ENCODE measurements around the gene CST5. TPM values are rescaled to one million over a fixed set of nuclear protein-coding genes. Genes with fewer than 3 reads are reported as not detected.

Gene CST5
- total and polyA plus RNA-seq, 9 donors: not detected

DNA sequence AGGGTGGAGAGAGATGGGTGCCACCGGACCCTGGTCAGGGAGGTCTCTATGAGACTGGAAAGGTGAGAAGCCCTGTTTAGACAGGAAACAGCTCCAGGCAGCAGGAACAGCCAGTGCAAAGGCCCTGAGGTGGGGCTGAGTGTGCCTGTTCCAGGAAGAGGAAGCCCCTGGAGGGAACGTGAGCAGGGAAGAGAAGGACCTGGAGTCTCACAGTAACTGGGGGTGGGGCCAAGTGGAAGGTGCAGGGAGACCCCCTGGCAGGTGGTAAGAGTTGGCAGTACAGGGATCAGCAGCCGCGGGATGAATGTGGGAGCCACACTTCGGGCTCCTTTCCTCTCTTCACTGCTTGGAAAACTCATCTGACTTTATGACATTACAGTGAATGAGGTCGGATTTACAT, 43.8 kb upstream of the CST5 start:
- Histone ChIP-seq H3K4me1 (ENCODE audit: insufficient read depth) (no peaks in the 10 kb centered on the region), H3K36me3 (no peaks in the 10 kb centered on the region), H3K4me3 (no peak overlapping the region), H3K27me3 (no peaks in the 10 kb centered on the region), H3K27ac (no peak overlapping the region), H3K9me3 (no peaks in the 10 kb centered on the region)
- TF ChIP-seq POLR2A (IDR thresholded peaks at IDR 0.05): no peak
- TF ChIP-seq CTCF (IDR thresholded peaks at IDR 0.05): no peak
- TF ChIP-seq EP300 (IDR thresholded peaks at IDR 0.05): no peak
- DNase-seq: no peak
- intact Hi-C loops (cut with DNase I): no loop called here
- WGBS, 3 donors: 80 to 85% (median 83%) methylated on average over 6 of the region's 6 CpGs

DNA sequence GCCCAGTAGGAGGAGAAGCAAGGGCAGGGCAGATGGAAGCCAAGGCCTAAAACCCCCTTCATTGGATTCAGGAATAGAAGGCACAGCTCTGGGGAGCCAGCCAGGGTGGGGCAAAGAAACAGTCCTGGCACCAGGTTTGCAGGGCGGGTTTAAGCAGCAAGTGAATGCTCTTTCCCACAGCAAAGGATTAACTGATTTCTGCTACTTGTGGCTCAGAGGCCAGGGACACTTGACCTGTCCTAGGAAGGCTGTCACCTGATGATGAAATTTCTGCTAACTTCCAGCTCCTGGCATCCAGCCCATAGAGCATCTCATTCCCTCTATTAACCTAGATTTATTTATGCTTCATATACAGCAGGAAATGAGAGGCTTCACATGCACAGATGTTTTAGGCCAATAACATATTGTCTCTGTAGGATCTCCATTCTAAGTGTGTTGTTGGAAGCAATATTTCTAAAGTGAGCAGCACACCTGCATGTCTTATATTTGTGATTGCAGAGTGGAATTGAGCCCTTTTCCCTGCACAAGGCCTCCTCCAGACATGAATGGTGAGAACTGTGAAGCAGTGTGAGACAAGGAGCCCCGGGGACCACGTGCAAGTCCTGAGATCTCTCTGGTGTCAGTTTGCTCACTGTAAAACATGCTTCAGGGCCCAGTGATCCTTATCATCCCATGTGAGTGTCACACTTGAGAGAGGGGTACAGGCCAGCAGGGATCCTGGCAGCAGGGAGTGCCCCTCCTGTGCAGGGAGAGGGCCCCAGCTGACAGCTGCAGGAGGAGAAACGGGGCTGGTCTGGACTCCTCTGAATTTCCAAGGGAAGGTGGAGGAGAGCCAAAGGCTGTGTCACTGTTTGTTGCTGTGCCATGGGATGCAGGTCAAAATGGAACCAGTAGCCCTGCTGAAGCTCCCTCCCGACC, 41.1 kb upstream of the CST5 start:
- H3K27ac ChIP-seq: no peak overlapping the region
- no peak for DNase-seq

GRCh38 chr20:23918896-23919295, 39.3 kb upstream of the CST5 start:
- intact Hi-C loops (cut with DNase I): no loop called here
- Histone ChIP-seq H3K36me3 (no peaks in the 10 kb centered on the region), H3K27me3 (no peaks in the 10 kb centered on the region), H3K4me1 (ENCODE audit: insufficient read depth) (no peaks in the 10 kb centered on the region), H3K9me3 (no peaks in the 10 kb centered on the region), H3K27ac (no peak overlapping the region), H3K4me3 (no peak overlapping the region)
- no peak for TF ChIP-seq CTCF (IDR thresholded peaks at IDR 0.05)
- no peak for TF ChIP-seq POLR2A (IDR thresholded peaks at IDR 0.05)
- TF ChIP-seq EP300 (IDR thresholded peaks at IDR 0.05): no peak
- 61 to 65% (median 61%) methylated on average over 3 to 4 of the region's 4 CpGs for WGBS, 3 donors
- DNase-seq: no peak

More for the DNA sequence above, 41.1 kb upstream of the CST5 start:
- Histone ChIP-seq H3K27me3 (no peaks in the 10 kb centered on the region), H3K4me1 (ENCODE audit: insufficient read depth) (no peaks in the 10 kb centered on the region), H3K36me3 (no peaks in the 10 kb centered on the region), H3K4me3 (no peak overlapping the region), H3K9me3 (no peaks in the 10 kb centered on the region)
- intact Hi-C loops (cut with DNase I): no loop called here
- 43 to 51% (median 46%) methylated on average over 5 of the region's 5 CpGs for WGBS, 3 donors
- TF ChIP-seq POLR2A (IDR thresholded peaks at IDR 0.05) (no peak), EP300 (IDR thresholded peaks at IDR 0.05) (no peak), CTCF (IDR thresholded peaks at IDR 0.05) (no peak)

DNA sequence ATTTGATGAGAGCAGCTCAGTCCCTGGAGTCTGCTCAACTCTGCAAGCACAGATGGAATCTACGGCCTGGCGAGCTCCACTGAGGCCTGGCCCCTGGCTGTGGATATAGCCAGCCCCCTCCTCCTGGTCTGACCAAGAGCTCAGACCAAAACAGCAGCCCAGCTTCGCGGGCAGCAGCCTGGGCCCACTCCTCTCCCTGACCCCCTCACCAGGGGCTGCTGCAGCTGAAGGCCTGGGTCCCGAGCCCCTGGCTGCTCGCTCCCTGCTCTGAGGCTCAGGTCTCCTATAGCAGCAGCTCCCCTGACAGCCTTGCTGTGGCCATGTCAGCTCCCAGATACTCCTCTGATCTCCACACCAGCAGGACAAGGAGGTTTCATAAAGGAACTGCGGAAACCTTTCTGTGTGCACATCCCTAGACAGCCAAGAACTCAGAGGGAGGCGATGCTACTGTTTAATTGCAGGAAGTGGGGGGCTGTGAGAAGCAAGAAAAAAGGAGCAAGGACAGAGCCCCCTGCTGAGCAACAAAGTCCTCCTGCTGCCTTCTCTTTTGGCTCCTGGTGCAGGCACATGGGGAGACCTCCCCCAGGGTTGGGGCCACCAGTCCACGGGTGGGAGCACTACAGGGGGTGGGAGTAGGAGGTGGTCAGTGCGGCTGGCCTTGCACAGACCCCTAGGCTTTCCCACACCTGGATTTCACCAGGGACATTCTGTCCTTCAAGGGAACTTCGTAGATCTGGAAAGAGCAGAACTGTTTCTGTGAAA, 38.7 kb upstream of the CST5 start:
- no peak for TF ChIP-seq POLR2A (IDR thresholded peaks at IDR 0.05)
- no peak for TF ChIP-seq EP300 (IDR thresholded peaks at IDR 0.05)
- no peak for TF ChIP-seq CTCF (IDR thresholded peaks at IDR 0.05)
- no peaks in the 10 kb centered on the region for H3K27me3 ChIP-seq
- H3K9me3 ChIP-seq: no peaks in the 10 kb centered on the region
- WGBS, 3 donors: 45 to 49% (median 47%) methylated on average over 11 of the region's 11 CpGs
- H3K27ac ChIP-seq: no peak overlapping the region
- intact Hi-C loops (cut with DNase I): no loop called here
- no peak for DNase-seq
- H3K4me1 ChIP-seq (ENCODE audit: insufficient read depth): no peaks in the 10 kb centered on the region
- H3K4me3 ChIP-seq: no peak overlapping the region
- H3K36me3 ChIP-seq: no peaks in the 10 kb centered on the region

Measured in ovary (tissue), 9 donors.